ENCODE results near the gene NNMT.

Gene NNMT

GRCh38 chr11:114262681-114263512, 33.3 kb upstream of the NNMT start:
- no peak for DNase-seq (ENCODE audit: low read depth, low spot score)

- no peak for DNase-seq (ENCODE audit: low read depth, low spot score)
These were observed 32.6 kb upstream of the NNMT start for GRCh38 chr11:114263513-114264170.

GRCh38 chr11:114264381-114264780, 31.8 kb upstream of the NNMT start:
- DNase-seq (ENCODE audit: low read depth, low spot score): no peak

- no peak for DNase-seq (ENCODE audit: low read depth, low spot score)
These were observed 30.9 kb upstream of the NNMT start for GRCh38 chr11:114265122-114265878.

DNA sequence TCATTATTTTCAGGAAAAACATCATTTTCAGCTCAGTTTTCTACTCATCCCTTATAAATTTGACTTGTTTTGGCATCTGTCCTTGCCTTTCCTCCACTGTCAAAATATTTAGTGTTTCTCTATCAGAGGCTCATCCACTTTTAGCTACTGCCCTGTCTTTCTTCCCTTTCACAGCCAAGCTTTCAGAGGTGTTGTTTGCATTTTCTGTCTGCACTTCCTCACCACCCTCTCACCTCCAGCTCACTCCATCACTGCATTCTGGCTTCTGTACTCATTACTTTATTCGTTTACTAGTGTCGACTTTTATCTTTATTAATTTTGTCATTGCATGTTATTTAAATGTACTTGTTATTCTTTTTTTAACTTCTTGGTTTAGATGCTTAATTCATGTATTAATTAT, 26.7 kb upstream of the NNMT start:
- no peak for DNase-seq (ENCODE audit: low read depth, low spot score)

- no peak for DNase-seq (ENCODE audit: low read depth, low spot score)
These were observed 25.5 kb upstream of the NNMT start for GRCh38 chr11:114270531-114271270.

DNA sequence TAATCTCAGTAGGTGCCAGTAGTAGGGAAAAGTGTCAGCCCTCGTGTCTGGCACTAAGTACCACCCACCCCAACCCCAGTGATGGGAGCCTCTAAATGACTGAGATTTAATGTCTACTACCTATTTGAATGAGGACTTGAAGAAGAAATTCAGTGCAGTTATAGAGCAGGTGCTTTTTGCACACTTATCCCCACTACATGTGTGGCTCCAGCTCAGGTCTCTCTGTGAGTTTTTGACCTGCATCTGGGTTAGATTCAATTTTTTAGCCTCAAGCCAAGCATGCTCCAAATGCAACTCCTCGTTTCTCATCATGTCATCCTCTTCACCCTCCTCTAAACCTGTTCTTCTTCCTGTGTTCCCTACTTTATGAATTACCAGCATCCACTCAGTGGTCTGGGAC, 24.9 kb upstream of the NNMT start:
- no peak for DNase-seq (ENCODE audit: low read depth, low spot score)

DNA sequence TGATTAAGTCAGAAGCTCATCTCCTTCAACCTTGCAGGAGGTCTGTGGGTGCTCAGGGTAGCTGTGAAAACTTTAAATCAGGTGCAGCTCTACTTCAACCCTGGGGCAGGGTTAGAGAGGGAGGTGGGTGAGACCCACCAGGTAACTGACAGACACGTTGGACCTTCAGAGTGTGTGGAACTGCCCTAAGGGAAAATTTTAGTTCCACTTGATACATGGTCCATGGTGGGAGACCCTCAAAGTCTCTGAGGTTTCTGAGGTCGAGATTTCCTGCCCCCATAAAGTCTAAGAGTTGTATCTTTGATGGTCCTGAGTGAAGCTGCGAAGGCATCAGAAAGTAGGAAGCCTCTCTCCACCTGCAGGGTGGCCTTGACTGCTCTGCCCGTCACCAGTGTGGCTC, 23.9 kb upstream of the NNMT start:
- no peak for DNase-seq (ENCODE audit: low read depth, low spot score)

GRCh38 chr11:114273071-114273470, 23.1 kb upstream of the NNMT start:
- DNase-seq (ENCODE audit: low read depth, low spot score): no peak

DNA sequence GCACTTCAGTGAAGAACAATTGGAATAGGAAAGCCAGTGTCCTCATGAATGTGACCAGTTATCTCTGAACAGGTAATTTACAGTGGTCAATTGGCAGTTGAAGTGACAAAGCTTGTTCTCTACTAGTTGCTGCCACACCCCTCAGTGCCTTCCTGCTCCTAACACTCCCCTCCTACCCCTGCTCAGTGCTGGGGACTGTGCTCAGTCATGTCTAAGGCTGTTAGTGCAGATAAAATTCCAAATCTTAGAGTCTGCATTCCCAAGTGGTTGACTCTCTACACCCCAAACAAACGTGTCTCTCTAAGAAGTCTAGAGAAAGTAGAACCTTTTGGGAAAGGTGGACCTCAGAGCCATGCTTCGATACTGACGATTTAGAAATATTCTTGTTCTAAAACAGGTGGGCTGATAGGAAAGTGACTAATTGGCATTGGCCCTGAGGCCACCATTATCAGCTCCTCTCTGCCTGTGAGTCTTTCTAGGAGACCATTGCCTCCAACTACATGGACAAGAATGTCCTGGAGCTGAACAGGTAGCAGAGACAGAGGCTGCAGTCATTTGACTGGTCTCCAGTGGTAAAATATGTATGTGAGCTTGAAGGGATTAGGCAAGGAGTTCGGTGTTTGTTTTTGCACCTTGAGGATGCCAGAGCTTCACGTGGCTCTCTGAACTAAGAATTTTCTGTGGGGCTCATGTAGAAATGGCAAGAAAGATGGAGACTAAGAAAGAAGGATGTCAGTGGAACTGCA, 22.1 kb upstream of the NNMT start:
- DNase-seq (ENCODE audit: low read depth, low spot score): no peak

DNA sequence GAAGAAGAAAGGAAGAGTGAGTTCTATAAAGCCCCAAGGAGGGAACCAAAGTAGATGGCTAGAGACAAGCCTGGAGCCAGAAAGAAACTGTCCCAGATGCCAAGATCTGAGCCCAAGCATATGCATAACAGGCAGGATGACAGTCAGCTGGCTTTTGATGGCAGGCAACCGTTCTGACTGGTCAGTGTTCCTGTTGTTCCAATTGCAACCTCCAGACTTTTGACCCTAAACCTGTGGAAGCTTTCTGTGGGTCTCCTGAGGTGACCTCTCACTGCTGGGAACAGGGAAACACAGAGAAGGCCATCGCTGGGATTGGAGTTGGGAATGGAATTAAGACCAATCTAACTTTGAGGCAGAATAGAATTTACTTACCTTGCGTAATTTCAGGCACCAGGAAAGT, 21.6 kb upstream of the NNMT start:
- DNase-seq (ENCODE audit: low read depth, low spot score): no peak

GRCh38 chr11:114275280-114275679, 20.9 kb upstream of the NNMT start:
- DNase-seq (ENCODE audit: low read depth, low spot score): no peak

- no peak for DNase-seq (ENCODE audit: low read depth, low spot score)
These were observed 20.1 kb upstream of the NNMT start for GRCh38 chr11:114276077-114276476.

- no peak for DNase-seq (ENCODE audit: low read depth, low spot score)
These were observed 18.4 kb upstream of the NNMT start for GRCh38 chr11:114277637-114278341.

DNA sequence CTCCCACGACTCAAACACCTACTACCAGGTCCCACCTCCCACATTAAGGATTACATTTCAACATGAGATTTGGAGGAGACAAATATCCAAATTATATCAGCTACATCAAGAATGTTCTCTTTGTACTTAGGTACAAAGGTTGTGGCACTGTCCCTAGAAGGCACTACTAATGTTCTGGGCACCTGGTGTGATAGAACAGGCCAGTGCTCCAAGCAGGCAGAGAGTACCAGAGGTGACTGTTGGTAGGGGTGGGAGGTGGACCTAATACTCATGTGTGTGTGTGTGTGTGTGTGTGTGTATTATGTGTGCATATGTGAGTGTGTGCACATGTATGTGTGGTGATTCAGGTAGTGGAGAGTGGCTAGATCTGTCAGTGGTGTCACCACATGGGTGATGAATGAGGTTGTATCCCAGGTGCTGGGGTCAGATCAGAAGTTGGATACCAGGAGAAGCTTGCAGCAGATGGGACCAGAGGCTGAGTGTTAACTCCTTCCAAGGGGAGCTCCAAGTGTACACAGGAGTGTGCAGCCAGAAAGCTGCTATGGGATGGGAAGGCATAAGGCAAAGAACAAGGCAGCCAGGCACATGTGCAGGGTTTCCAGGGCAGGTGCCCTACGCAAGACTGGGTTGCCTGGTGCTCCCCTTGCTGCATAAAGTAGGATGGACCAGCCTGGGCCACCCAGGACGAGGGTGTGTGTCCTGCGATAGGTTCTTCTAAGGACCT, 17.7 kb upstream of the NNMT start:
- DNase-seq (ENCODE audit: low read depth, low spot score): no peak

- no peak for DNase-seq (ENCODE audit: low read depth, low spot score)
These were observed 16.2 kb upstream of the NNMT start for GRCh38 chr11:114279792-114280546.

GRCh38 chr11:114280696-114281095, 15.5 kb upstream of the NNMT start:
- DNase-seq (ENCODE audit: low read depth, low spot score): no peak

GRCh38 chr11:114281388-114281956, 14.7 kb upstream of the NNMT start:
- no peak for DNase-seq (ENCODE audit: low read depth, low spot score)

DNA sequence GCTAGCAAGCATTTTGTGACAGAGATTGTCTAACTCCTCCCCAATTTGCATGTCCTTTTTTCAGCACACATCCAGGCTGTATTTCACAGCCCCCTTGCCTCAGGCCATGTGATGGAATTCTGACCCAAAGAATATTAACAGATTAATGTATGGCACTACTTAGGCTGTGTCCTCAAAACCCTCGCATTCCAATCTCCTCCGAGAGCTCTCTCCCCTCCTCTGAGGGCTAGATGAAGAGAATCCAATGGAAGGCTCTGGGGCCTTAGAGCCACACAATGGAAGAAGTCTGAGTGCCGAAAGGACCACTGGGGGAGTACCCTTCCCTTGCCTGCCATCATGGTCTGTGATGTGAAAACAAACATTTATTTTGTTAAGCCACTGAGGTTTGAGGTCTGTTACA, 13.7 kb upstream of the NNMT start:
- DNase-seq (ENCODE audit: low read depth, low spot score): no peak

Data from activated CD4-positive, CD25-positive, alpha-beta regulatory T cell treated with anti-CD3 and anti-CD28 coated beads, Interleukin-2, amount 50 U/mL, for 16 hours (primary cell).